HPDE6-E6E7 (cell line): ENCODE results near the gene USP47.

Experiments
- DNase-seq: peaks from one replicate; pipeline ENCODE4 v3.0.0; 2011; ENCODE audit warnings: missing footprints; ENCODE audit errors: extremely low spot score

USP47 gene

GRCh38 chr11:12005061-12005460, 163.3 kb downstream of the USP47 start:
- DNase-seq: no peak

GRCh38 chr11:12005476-12005875, 163.7 kb downstream of the USP47 start:
- no peak for DNase-seq

GRCh38 chr11:12006552-12007229, 164.9 kb downstream of the USP47 start:
- no peak for DNase-seq

DNA sequence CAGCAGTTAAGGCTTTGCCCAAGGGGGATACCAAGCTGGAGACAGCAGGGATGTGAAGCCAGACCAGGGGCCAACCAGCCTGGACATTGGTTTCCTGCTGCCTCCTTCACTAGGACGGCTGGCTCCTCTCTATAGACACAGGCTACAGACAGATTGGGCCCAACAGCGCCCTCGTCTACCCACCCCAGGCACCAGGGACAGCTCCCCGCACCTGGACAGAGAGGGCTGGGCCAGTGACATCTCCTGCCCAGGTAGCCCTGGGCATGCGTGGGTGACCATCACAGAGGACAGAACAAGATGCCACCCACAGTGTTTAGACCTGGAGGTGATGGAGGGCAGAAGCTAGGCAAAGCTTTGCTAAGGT, 165.4 kb downstream of the USP47 start:
- DNase-seq: no peak

- DNase-seq: peak; percentile 32
These were observed 166.3 kb downstream of the USP47 start, which contains the start of gene DKK3 for GRCh38 chr11:12007769-12008737. DKK3 (minus strand) TSS chr11:12008626; CDS start chr11:12008582, 44 bp downstream.
